Endodermal cell (in vitro differentiated cells): ENCODE results near the gene TARS3. TPM values are rescaled to one million over a fixed set of nuclear protein-coding genes. Genes with fewer than 3 reads are reported as not detected.
A peak's percentile ranks its signal among the peaks of the same experiment; 100 is the strongest.

Experiments used
- DNase-seq: peaks from one replicate; pipeline ENCODE4 v3.0.0-alpha.2; 2017
- H3K27ac ChIP-seq: 2 replicates; pipeline ENCODE4 v1.5.1; 2013; ENCODE audit warnings: mild to moderate bottlenecking, low read depth, low read length, moderate library complexity
- H3K27me3 ChIP-seq: 2 replicates; pipeline ENCODE4 v1.6.1; 2013; ENCODE audit warnings: mild to moderate bottlenecking, low read length, moderate library complexity; ENCODE audit not compliant: insufficient read depth, control insufficient read depth, poor library complexity, severe bottlenecking
- H3K36me3 ChIP-seq: 2 replicates; pipeline ENCODE4 v1.7.0; 2013; ENCODE audit warnings: mild to moderate bottlenecking, low read length, moderate library complexity; ENCODE audit not compliant: control insufficient read depth, insufficient read depth
- H3K4me1 ChIP-seq: one replicate; pipeline ENCODE4 v1.7.0; 2013; ENCODE audit warnings: low read length; ENCODE audit not compliant: control insufficient read depth, insufficient read depth
- H3K4me3 ChIP-seq: 2 replicates; pipeline ENCODE4 v1.5.1; 2013; ENCODE audit warnings: mild to moderate bottlenecking, low read length, moderate library complexity
- H3K9ac ChIP-seq: 2 replicates; pipeline ENCODE4 v1.6.1; 2013; ENCODE audit warnings: mild to moderate bottlenecking, low read length, moderate library complexity; ENCODE audit not compliant: poor library complexity, severe bottlenecking; ENCODE audit errors: extremely low read depth
- H3K9me3 ChIP-seq: 2 replicates; pipeline ENCODE4 v1.6.1; 2013; ENCODE audit warnings: mild to moderate bottlenecking, low read length, moderate library complexity; ENCODE audit not compliant: control insufficient read depth
- H3K27ac Mint-ChIP-seq: 2 replicates; pipeline ENCODE4 v1.8.0; 2020; ENCODE audit warnings: mixed read lengths
- H3K27me3 Mint-ChIP-seq: 2 replicates; pipeline ENCODE4 v1.8.0; 2021; ENCODE audit warnings: mild to moderate bottlenecking, mixed read lengths; ENCODE audit not compliant: insufficient read depth
- H3K36me3 Mint-ChIP-seq: 2 replicates; pipeline ENCODE4 v1.8.0; 2020; ENCODE audit warnings: low read depth, mixed read lengths
- H3K4me1 Mint-ChIP-seq: 2 replicates; pipeline ENCODE4 v1.8.0; 2020; ENCODE audit warnings: mixed read lengths
- H3K4me3 Mint-ChIP-seq: 2 replicates; pipeline ENCODE4 v1.8.0; 2020; ENCODE audit warnings: mild to moderate bottlenecking, moderate library complexity, mixed read lengths
- H3K9me3 Mint-ChIP-seq: 2 replicates; pipeline ENCODE4 v1.8.0; 2020; ENCODE audit warnings: mild to moderate bottlenecking, mixed read lengths
- CTCF ChIP-seq: fragments of 200-600 bp; sonication (generic); conservative IDR thresholded peaks from 2 replicates; pipeline ENCODE4 v1.5.0; 2021; ENCODE audit warnings: antibody characterized with exemption, mild to moderate bottlenecking
- whole genome bisulfite sequencing, 2 experiments: methylation state at CpG; one replicate each; pipeline versions ENCODE4 v1.1.5 to v1.1.7; 2013; ENCODE audit warnings: missing lambda C conversion rate in 2 of 2, mixed read lengths in 1 of 2; ENCODE audit not compliant: insufficient coverage in 1 of 2, insufficient read length in 1 of 2; 5-methylcytosine and 5-hydroxymethylcytosine counted together
- total RNA-seq, 2 donors: library from RNA; stranded (reverse); fragmentation: NEBNext Ultra II Directional in 1 of 2; extraction: Animal tissue kit (Norgen Biotek cat#: 25700) in 1 of 2; gene quantifications; 2 replicates in 1 of 2; 3 replicates in 1 of 2; pipeline ENCODE4 v1.2.1, GENCODE V29; 2021

The TARS3 gene
- total RNA-seq, 2 donors from 2014 or later, result 11.7 to 13.6 TPM

DNA sequence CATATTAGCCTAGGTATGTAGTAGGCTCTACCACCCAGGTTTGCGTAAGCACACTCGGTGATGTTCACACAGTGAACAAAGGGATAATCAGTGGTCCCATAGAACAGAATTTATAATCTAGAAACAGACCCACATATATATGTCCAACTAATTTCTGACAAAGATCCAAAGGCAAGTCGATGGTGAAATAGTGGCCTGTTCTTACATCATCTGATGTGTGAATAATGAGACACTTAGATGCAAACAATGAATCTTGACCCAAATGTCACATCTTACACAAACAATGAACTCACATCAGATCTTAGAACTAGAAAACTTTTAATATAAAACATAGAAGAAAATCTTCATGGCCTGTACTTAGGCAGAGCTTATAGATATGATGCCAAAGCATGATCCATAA is 54.5 kb downstream of the TARS3 start:
- Mint-ChIP-seq H3K4me3 (no peak overlapping the region), H3K4me1 (no peaks in the 10 kb centered on the region), H3K9me3 (peaks cover 4% of the 10 kb centered on the region), H3K27me3 (no peaks in the 10 kb centered on the region), H3K27ac (no peak overlapping the region), H3K36me3 (peaks cover 47% of the 10 kb centered on the region)
- no peaks in the 10 kb centered on the region for H3K27me3 ChIP-seq
- DNase-seq, result no peak
- peaks cover 9% of the 10 kb centered on the region for H3K9me3 ChIP-seq
- no peak overlapping the region for H3K27ac ChIP-seq
- no peak overlapping the region for H3K9ac ChIP-seq
- no peak for TF ChIP-seq CTCF
- no peaks in the 10 kb centered on the region for H3K4me1 ChIP-seq
- 87% methylated on average over 2 of the region's 3 CpGs; no CpG with 5 or more reads in 1 of the 2 experiments for WGBS, 2 experiments
- H3K4me3 ChIP-seq, result no peak overlapping the region
- H3K36me3 ChIP-seq, result peaks cover 9% of the 10 kb centered on the region

GRCh38 chr15:101667881-101668280 is 56.4 kb downstream of the TARS3 start:
- no peaks in the 10 kb centered on the region for H3K4me1 ChIP-seq
- H3K9ac ChIP-seq, result no peak overlapping the region
- H3K4me3 Mint-ChIP-seq, result no peak overlapping the region
- H3K4me3 ChIP-seq, result no peak overlapping the region
- WGBS, 2 experiments, result 85% methylated on average over 1 of the region's 1 CpG; no CpG with 5 or more reads in 1 of the 2 experiments
- no peaks in the 10 kb centered on the region for H3K36me3 ChIP-seq
- peaks cover 33% of the 10 kb centered on the region for H3K36me3 Mint-ChIP-seq
- no peaks in the 10 kb centered on the region for H3K27me3 Mint-ChIP-seq
- H3K9me3 ChIP-seq, result peaks cover 9% of the 10 kb centered on the region
- H3K4me1 Mint-ChIP-seq, result no peaks in the 10 kb centered on the region
- no peaks in the 10 kb centered on the region for H3K27me3 ChIP-seq
- DNase-seq, result no peak
- peaks cover 4% of the 10 kb centered on the region for H3K9me3 Mint-ChIP-seq
- H3K27ac Mint-ChIP-seq, result no peak overlapping the region
- H3K27ac ChIP-seq, result no peak overlapping the region
- TF ChIP-seq CTCF, result no peak

DNA sequence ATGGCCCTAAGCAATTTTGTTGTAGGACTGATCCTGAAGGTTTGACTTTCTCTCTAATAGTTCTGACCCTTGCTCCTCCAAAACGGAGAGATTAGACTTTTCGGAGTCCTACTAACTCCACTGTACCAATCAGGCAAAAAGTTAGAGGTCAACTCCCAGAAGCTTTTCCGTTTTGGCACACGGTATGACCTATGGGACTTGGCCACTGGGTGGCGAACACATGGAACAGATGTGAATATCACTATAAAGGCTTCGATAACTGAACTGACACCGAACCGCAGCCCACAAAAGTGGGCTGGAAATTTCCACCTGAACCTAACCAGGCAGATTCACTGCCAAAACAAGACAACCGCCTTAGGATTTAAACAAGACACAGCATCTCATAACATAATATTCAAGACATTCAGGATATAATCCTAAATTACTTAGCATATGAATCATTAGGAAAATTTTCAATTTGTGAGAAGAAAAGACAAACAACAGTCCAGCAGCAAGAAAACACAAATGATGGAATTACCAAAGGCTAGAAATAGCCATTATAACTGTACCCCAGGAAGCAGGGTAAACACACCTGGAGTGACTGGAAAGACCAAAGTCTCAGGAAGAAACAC is 59.9 kb downstream of the TARS3 start:
- Mint-ChIP-seq H3K4me3 (no peak overlapping the region), H3K27ac (no peak overlapping the region), H3K36me3 (peaks cover 19% of the 10 kb centered on the region), H3K9me3 (peaks cover 4% of the 10 kb centered on the region), H3K27me3 (no peaks in the 10 kb centered on the region), H3K4me1 (no peaks in the 10 kb centered on the region)
- DNase-seq, result peak; percentile 64
- Histone ChIP-seq H3K9me3 (peaks cover 9% of the 10 kb centered on the region), H3K4me1 (no peaks in the 10 kb centered on the region), H3K36me3 (no peaks in the 10 kb centered on the region), H3K4me3 (no peak overlapping the region), H3K27me3 (no peaks in the 10 kb centered on the region), H3K9ac (no peak overlapping the region), H3K27ac (no peak overlapping the region)
- TF ChIP-seq CTCF, result peak; percentile 69
- 86 to 96% methylated on average over 4 to 9 of the region's 9 CpGs for WGBS, 2 experiments
